ENCODE measurements around the gene SLC26A4.

Gene SLC26A4

DNA sequence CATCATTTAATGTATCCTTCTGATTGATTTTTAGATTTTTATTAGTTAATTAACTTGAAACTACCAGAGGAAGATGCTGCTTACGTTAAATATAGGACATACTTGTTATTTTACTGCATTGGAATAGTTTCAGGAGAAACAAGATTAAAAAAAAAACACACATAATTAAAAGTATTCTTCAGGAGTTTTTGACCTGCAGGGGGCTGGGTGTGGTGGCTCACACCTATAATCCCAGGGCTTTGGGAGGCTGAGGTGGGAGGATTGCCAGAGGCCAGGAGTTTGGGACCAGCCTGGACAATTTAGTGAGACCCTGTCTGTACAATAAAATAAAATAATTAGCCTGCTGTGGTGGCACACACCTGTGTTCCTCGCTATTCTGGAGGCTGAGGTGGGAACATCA lies 94.0 kb downstream of the SLC26A4 start:
- DNase-seq = no peak

DNA sequence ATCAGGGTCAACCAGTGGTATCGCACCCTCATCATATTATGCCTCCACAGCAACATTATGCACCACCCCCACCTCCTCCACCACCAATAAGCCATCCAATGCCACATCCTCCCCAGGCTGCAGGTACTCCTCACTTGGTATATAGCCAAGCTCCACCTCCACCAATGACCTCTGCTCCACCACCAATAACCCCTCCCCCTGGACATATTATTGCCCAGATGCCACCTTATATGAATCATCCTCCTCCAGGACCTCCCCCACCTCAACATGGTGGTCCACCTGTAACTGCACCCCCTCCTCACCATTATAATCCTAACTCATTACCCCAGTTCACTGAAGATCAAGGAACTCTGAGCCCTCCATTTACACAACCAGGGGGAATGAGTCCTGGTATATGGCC lies 98.0 kb downstream of the SLC26A4 start:
- no peak for DNase-seq

GRCh38 chr7:107767391-107767790 lies 106.8 kb downstream of the SLC26A4 start:
- DNase-seq = no peak
